NOMO-1 treated with DMSO at 0.1 percent for 48 hours (cell line): ENCODE data around the gene NQO2.
"Not testable (repeated sequence)": the region's sequence is repeated elsewhere in the genome, so short reads cannot be mapped to it uniquely, and the experiment has no call there.

Experiments used
- DNase-seq: peaks from one replicate; lab custom pipeline; 2025; ENCODE audit not compliant: unreplicated experiment; lab: John Stamatoyannopoulos, UW

NQO2 gene

DNA sequence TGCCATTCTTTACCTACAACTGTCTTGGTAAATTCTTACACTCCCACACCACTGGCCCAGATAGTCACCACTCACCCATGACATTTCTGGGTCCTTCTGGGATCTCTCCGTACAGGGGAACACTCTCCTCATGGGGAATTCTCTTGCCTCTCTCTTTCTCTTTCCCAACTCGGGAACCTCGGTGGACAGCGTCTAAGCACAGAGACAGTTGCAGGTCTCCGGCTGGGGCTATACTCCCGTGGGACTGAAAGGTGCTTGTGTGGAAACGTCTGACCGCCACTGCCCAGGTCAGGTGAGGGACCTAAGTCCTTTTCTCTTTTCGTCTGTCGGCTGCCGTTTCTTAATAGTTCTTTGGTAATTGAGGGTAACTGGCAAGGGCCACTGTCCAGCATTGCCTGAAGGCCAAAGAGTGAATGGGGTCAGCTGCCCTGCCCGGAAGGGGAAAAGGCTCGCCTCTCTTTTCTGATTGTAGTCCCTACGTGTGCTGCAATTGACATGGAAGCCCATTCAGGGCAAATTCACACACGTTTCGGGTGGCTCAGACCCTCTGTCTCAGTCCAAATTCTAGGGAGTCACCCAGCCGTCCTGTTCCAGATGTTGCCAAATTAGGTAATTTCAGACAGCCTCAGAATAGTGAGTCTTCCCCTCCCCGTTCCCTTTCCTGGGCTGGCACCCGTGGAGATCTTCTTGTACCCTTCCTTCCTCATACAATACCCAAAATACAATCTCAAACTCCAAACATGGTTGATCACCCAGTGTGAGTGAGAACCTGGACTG lies 37.4 kb downstream of the NQO2 start:
- no peak for DNase-seq

DNA sequence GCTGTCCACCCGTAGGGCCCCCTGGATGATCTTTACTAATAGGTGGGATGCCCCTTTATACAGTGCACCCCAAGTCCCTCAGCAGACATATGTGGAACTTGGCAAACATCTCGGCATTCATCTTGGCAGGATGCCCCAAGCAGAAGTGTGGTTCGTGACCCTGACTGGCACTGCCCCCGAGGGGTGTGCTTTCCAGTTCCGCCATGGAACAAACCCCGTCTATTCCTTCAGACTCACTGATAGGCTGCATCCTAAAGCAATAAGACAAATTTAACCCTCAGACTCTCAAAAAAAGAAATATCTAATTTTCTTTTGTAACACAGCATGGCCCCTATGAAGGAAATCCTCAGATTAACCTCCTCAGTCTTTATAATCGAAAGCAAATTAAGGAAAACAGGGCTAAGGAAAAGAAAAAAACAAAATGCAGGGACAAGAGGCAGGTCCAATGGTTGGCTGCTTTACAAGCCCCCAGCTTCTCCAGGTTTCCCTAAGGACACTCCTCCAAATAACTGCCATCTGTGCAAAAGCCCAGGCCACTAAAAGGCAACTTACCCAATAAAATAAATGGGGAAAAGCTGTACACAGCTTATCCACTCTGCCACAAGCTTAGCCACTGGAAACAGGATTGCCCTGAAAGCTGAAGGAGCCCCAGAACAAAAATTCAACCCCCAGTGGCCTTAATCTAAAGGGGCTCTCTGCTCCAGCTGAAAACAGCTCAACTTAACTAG lies 38.1 kb downstream of the NQO2 start:
- DNase-seq = no peak

DNA sequence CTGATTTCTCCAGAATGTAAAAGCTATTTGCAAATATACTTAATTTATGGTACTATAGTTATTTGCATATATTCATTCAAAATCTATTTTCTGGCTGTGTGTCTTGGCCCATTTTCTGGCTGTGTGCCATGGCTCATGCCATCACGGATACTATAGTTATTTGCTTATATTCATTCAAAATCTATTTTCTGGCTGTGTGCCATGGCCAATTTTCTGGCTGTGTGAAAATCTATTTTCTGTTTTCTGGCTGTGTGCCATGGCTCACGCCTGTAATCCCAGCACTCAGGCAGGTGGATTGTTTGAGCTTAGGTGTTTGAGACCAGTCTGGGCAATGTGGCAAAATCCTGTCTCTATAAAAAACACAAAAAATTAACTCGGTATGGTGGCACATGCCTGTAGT lies 39.7 kb downstream of the NQO2 start:
- no peak for DNase-seq

DNA sequence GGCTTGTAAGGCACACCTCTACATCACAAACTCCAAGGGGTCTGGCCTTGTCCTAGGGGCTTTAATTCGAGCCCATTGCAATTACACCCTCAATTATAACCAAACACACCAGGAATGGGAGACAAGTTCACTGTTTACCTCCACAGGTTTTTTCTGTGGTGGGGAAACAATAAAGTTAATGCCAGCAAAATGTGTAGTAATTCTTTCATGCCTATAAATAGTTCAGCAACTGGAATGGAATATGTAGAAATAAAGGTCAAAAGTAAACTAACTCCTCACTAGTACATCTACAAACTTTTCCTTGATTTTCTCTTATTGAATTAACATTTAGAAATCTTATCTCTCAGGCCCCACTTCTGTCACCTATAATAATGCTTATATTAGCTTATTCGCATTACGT lies 41.5 kb downstream of the NQO2 start:
- no peak for DNase-seq

DNA sequence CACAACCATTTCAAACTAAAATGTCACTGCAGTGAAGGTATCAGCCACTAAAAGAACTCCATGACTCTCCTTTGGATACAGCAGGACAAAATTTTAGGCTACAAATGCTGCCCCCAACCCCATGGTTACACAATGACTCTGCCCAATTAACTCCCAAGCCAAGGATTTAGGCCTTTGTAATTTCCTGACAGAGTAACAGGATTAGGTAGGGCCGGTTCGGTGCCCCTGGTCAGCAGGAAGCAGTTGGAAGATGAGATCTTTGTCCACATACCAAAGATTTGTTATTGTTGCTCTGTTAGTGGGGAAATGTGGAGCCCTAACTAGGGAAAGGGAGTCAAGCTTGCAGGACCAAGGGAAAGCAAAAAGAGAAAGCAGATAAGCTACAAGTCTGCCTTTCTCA lies 41.9 kb downstream of the NQO2 start:
- no peak for DNase-seq

DNA sequence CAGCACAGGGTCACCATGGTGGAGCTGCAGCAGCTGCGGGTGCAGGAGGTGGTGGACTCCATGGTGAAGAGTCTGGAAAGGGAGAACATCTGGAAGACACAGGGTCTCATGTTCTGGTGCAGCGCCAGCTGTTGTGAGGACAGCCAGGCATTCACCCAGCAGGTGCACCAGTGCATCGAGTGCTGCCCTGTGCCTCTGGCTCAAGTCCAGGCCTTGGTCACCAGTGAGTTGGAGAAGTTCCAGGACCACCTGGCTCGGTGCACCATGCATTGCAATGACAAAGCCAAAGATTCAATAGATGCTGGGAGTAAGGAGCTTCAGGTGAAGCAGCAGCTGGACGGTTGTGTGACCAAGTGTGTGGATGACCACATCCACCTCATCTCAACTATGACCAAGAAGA lies 45.7 kb downstream of the NQO2 start:
- DNase-seq = no peak

DNA sequence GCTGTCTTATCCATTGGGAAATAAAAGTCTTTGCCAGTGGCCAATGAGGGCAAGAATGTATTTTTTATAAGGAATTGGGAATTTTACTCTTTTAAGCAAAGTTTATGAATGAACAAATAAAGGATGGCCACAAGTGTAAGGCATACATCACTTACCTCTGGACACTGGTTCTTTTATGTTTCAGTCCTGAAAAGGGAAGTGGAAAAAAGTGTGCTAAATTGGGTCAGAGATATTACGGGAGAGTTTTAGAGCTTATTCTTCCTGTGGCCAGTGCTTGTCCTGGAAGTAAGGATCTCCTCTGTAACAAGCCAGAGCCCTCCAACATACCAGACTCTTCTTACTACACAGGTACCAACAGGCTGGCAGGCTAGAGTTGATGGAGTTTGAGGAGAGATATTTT lies 46.1 kb downstream of the NQO2 start:
- DNase-seq = no peak

DNA sequence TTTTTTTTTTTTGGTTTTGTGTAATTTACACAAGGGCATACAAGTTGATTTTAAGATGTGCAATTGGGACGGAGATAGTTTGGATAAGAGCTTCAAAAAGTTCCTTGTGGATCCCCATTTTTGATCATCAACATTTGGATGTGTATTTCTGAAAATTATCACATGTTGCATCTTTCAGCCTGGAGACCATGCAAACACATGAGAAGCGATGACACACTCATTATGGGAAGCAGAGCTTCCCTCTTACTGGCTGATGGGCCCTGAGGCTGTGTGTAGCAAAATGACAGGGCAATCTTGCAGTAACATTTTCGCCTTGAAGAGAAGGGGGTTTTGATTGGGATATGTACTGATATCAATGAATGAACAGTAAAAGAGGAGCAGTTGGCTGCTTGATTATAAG lies 46.6 kb downstream of the NQO2 start:
- no peak for DNase-seq

DNA sequence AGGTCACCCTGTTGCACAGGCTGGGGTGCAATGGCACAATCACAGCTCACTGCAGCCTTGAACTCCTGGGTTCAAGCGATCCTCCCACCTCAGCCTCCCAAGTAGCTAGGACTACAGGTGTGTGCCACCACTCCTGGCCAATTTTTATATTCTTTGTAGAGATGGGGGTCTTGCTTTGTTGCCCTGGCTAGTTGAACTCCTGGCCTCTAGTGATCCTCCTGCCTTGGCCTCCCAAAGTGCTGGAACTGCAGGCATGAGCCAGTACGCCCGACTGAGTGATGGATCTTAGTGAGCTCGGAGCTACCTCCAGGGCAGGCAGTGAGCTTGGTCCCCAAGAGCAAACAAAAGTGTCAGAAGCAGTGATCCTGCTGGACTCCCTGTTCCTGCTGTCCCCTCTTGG lies 48.3 kb downstream of the NQO2 start:
- not testable (repeated sequence) for DNase-seq

DNA sequence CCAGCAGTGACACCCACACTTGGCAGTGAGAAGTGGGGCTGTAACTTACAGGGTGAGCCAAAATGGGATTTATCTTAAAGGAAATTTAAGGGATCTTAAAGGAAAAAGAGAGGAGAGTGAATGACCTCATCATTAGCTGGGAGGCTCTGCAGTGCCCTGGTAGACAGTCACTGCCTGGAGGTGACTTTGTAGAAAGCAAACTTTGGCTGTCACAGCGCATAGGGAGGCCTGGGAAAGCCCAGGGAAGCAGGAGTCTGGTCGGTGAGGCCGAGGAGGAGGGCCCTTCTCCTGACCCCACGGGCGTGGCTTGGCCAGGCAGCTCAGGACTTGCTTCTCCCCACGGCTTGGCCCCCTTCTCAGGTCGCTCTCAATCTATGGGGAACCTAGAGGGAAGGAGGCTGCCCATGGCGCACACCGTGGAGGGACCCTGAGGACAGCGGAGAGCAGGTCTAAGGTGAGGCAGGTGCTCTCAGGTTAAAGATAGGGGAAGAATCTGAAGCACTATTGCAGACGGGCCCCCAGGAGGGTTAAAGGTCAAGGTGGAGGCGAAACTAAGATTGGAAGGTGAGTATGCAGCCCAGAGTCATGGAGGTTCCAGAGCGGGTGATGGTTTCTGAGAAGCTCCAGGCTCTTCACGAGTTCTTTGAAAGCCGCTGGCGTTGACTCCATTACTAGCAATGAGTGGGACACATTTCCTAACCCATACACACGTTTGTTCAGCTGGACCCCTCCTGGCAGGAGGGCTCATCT lies 53.0 kb downstream of the NQO2 start:
- DNase-seq = no peak

DNA sequence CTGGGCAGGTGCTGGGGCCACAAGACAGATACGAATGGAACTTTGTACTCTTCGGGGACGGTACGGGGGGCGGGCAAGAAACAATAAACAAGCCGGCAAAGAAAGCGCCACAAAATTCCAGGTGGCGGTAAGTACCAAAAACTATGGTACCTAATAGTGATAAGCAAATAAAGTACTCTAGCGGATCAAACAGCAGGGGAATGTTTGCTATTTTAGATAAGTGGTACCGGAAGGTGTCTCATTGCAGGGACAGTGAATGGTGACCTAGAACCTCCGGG lies 53.5 kb downstream of the NQO2 start:
- no peak for DNase-seq

DNA sequence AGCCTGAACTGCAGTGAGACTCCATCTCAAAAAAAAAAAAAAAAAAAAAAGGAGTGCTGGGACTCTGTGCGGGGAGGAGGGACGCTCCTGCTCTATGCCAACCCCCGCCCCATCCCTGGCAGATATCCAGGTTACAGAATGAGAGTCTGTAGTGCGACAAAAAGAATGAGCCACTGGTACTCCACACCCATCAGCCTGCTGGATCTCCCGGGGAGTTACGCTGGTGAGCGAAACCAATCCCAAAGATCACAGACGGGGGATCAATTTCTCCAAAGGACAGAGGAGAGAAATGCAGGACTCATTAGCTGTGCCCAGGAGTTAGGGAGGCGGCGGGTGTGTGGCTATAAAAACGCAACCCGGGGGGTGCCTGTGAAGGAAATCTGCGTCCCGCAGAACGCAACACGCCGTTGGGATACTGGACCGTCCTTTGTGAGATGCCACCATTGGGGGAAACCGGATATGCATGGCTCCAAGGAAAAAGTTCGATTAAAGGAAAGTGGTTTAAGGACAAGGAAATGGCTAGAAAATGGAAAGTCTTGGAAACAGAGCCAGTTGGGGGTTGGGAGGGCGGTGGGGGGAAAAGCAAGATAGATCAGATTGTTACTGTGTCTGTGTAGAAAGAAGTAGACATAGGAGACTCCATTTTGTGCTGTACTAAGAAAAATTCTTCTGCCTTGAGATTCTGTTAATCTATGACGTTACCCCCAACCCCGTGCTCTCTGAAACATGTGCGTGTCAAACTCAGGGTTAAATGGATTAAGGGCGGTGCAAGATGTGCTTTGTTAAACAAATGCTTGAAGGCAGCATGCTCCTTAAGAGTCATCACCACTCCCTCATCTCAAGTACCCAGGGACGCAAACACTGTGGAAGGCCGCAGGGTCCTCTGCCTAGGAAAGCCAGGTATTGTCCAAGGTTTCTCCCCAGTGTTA lies 54.8 kb downstream of the NQO2 start:
- not testable (repeated sequence) for DNase-seq

DNA sequence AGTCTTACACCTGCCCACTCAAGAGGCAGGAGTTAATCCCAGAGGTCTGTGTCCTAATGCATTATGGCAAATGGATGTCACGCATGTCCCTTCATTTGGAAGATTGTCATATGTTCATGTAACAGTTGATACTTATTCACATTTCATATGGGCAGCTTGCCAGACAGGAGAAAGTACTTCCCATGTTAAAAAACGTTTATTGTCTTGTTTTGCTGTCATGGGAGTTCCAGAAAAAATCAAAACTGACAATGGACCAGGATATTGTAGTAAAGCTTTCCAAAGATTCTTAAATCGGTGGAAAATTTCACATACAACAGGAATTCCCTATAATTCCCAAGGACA lies 55.4 kb downstream of the NQO2 start:
- not testable (repeated sequence) for DNase-seq

DNA sequence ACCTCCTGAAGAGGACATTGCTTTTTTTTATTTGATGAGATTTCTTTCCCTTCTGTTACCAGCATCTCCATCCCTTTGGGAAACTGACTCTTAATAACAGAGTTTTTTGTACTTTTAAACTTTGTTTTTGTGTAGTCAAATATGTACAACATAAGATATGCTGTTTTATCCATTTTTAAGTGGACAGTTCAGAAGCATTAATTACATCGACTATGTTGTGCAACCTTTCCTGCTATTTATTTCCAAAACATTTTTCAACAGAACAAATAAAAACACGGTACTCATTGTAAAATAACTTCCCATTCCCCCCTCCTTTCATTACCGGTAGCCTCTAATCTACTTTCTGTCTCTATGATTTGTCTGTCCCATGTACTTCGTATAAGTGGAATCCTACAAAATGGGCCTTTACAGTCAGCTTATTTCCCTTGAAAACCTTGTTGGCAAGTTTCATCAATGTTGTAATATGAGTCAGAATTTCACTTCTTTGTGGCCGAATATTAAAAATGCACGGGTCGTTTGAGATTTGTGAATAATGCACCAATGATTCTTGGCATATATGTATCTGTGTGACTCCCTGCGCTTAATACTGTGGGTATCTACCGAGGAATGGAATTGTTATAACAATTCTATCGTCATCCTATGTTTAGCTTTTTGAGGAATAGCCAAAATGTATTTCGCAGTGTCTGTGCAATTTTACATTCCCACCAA lies 57.5 kb downstream of the NQO2 start:
- no peak for DNase-seq

DNA sequence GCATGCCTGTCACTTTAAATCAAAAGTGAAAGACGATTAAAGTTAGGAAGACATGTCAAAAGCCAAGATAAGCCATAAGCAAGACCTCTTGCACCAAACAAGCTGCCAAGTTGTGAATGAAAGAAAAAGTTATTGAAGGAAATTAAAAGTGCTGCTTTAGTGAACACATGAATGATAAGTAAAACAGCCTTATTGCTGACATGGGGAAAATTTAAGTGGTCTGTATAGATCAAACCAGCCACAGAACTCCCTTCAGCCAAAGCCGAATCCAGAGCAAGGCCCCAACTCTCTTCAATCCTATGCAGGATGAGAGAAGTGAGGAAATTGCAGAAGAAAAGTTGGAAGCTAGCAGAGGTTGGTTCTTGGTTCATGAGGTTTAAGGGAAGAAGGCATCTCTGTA lies 59.3 kb downstream of the NQO2 start:
- DNase-seq = no peak

DNA sequence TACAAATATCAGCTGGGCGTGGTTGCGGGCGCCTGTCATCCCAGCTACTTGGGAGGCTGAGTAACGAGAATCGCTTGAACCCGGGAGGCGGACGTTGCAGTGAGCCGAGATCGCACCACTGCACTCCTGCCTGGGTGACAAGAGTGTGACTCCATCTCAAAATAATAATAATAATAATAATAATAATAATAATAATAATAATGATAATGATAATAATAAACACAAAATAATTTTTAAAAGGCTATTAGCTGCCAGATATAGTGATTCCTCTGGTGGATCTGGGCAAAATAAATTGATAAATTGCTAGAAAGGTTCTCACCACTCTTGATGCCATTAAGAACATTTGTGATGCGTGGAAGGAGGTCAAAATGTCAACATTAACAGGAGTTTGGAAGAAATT lies 60.4 kb downstream of the NQO2 start:
- not testable (repeated sequence) for DNase-seq

DNA sequence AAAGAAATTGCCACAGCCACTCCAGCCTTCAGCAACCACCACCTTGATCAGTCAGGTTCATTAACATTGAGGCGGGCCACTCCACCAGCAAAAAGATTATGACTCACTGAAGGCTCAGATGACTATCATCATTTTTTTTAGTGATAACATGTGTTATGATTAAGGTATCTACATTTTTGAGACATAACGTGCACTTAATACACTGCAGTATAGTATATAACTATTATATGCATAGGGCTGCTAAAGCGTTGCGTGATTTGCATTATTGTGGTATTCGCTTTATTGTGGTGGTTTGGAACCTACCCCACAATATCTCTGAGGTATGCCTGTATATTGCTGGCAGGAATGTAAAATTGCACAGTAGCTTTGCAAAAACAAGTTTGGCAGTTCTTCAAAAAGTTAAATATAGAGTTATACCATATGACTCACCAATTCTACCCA lies 61.8 kb downstream of the NQO2 start:
- DNase-seq = no peak

DNA sequence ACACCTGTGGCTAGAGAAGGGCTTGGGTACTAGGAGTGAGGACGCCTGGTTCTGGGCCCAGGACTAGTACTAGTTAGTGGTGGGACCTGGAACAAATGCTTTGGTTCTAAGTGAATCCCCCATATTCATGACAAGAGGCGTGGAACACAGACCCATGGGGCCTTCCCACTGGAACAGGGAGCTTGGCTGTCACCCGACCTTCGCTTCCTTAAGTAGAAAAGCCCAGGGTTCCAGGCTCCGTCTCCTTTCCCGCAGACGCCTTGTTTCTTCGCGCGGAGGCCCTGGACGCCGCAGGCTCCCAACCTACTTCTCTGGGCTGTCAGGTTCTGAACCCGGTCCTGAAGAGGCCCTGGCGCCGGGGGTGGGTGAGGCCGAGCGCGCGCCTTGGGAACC lies 63.6 kb downstream of the NQO2 start:
- DNase-seq = not testable (repeated sequence)

DNA sequence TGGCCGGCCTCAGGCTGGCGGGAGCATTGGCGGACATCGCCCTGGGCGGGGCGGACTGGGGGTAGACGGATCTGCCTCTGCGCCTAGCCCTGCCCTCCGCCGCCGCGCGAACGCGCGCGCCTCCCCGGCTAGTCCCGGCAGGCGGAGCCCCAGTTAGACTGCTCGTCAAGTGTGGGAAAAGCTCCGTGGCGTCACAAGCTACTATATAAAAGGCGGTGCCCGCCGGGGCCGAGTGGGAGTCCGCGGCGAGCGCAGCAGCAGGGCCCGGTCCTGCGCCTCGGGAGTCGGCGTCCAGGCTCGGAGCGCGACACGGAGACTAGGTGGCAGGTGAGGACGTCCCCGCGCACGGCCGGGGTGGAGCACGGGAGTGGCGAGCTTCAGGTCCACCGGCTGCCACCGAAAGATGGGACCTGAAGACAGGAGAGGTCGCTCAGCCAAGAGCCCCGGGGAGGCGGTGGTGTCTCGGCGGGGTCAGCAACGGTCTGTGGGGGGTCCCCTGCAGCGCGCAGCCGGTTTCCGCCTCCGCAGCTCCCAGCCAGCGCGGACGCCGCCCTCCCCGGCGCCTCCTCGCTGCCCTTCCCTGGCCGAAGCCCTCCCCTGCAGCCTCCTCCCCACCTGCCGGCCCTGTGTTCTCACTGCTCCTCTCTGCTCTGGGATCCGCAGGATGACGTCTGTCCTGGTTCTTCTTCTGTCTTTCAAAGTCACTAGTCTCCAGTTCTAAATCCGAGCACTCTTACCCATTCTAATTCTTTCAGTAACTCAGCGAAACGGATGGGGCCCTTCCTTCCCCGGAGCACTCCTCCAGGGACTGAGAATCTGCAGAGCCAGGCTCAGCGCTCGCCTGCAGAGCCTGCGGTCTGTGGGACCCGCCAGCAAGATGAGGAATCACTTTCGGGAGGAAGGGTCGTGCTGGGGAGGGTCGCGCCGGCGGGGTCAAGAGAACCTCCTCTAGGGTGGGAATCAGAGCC lies 64.3 kb downstream of the NQO2 start:
- peak; percentile 95 for DNase-seq
